Stimulated activated CD4-positive, alpha-beta T cell treated with anti-CD3 and anti-CD28 coated beads, Interleukin-2, amount 100 ng/mL, for 24 hours (primary cell): ENCODE data around the gene NCAPH2.
"Not testable (repeated sequence)": the region's sequence is repeated elsewhere in the genome, so short reads cannot be mapped to it uniquely, and the experiment has no call there.

ENCODE experiments used
- DNase-seq, 2 donors: peaks; one replicate each; pipeline ENCODE4 v3.0.0-alpha.2; 2020

Gene NCAPH2

GRCh38 chr22:50531546-50531961 lies 23.5 kb downstream of the NCAPH2 start:
- peak; percentile 74 to 78 for DNase-seq

GRCh38 chr22:50531962-50532674 lies 24.1 kb downstream of the NCAPH2 start:
- peak in 1 of 2 donors; percentile 50 for DNase-seq

DNA sequence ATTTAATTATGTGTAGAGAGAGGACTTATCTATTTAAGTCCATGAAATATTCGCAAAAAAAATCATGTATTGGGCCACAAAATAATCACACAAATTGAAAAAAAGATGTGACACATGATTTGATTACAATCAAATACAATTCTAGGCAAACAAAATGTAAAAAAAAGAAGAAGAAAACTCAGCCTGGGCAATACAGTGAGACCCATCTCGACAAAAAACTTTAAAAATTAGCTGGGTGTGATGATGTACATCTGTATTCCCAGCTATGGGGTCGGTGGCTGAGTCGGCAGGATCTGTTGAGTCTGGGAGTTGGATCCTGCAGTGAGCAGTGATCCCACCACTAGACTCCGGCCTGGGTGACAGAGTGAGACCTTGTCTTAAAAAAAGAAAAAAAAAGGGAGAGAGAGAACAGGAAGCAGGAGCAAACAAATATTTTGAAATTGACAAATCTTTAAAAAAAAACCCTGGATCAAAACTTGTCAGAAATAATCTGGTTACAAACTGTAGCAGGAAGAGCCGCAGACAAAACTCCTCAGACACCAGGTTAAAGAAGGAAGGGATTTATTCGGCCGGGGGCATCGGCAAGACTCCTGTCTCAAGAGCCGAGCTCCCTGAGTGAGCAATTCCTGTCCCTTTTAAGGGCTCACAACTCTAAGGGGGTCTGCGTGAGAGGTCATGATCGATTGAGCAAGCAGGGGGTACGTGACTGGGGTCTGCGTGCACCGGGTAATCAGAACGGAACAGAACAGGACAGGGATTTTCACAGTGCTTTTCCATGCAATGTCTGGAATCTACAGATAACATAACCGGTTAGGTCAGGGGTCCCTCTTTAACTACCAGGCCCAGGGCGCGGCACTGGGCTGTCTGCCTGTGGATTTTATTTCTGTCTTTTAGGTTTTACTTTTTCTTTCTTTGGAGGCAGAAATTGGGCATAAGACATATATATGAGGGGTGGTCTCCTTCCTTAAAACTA lies 25.1 kb downstream of the NCAPH2 start:
- DNase-seq, result no peak

- not testable (repeated sequence) for DNase-seq
Measured at GRCh38 chr22:50533856-50534711, 26.1 kb downstream of the NCAPH2 start.

DNA sequence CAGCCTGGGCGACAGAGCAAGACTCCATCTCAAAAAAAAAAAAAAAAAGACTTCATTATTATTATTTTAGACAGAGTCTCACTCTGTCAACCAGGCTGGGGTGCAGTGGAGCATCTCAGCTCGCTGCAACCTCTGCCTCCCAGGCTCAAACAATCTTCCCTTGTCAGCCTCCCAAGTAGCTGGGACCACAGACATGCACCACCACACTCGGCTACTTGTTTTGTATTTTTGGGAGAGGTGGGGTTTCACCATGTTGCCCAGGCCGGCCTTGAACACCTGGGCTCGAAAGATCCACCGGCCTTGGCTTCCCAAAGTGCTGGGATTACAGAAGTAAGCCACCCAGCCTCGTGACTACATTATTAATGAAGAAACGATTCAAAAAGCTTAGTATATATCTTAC lies 27.1 kb downstream of the NCAPH2 start:
- DNase-seq, result no peak

- DNase-seq, result no peak
Measured at GRCh38 chr22:50536226-50536625, 28.2 kb downstream of the NCAPH2 start.

DNA sequence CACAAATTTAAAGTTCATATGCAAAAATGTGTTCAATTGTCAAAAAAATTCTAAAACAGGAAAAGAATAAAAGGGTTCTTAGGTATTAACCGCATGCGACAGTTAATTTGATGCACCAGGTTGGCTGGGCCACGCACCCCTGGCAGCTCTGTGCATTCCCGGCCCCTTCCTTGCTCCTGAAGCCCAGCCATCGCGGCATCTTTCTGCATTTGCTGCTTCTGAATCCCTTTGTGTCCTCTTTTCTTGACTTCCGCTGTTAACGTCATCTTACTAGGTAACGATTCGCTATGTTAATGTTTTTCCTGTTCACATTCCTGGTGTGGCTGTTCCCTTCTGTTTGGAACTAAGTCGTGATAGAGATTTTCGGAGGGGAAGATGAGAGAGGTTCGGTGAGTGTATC lies 29.7 kb downstream of the NCAPH2 start:
- DNase-seq, result no peak

GRCh38 chr22:50540381-50540780 lies 32.4 kb downstream of the NCAPH2 start:
- peak in 1 of 2 donors; percentile 16 for DNase-seq

DNA sequence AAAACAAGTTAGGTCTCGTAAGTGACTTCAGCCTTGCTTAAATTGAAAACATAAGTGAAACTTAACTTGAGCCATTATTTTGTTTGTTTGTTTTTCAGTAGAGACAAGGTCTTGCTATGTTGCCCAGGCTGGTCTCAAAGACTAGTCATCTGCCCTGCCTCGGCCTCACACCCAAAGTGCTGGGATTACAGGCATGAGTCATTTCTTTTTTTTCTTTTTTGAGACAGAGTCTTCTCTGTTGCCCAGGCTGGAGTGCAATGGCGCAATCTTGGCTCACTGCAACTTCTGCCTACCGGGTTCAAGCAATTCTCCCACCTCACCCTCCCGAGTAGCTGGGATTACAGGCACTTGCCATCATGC lies 33.6 kb downstream of the NCAPH2 start:
- DNase-seq, result peak; percentile 26 to 36

DNA sequence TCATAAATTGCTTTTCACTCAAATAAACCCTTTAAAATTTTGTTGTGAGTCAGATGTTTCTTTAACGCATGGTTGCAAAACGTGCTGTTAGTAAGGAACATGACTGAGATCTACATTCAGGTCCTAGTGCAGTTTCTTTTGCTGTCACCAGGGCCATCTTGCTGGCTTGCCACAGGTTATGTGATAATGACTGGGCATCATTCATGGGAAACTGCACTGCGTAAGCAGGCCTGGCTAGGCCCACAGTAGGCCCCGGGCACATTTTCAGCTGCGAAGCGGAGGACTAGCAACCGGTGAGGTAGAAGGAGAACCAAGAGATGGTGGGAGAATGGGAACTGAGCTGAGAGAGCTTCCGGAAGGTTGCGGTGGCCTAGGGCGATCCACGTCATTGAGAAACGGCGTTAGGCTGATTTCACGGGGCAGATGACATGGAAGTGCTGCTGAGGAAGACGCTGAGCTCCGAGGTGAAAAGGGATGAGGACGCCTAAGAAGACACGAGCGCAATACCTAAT lies 34.4 kb downstream of the NCAPH2 start:
- peak in 1 of 2 donors; percentile 47 for DNase-seq

- peak; percentile 84 to 89 for DNase-seq
Measured at GRCh38 chr22:50544078-50544745, 36.2 kb downstream of the NCAPH2 start.

DNA sequence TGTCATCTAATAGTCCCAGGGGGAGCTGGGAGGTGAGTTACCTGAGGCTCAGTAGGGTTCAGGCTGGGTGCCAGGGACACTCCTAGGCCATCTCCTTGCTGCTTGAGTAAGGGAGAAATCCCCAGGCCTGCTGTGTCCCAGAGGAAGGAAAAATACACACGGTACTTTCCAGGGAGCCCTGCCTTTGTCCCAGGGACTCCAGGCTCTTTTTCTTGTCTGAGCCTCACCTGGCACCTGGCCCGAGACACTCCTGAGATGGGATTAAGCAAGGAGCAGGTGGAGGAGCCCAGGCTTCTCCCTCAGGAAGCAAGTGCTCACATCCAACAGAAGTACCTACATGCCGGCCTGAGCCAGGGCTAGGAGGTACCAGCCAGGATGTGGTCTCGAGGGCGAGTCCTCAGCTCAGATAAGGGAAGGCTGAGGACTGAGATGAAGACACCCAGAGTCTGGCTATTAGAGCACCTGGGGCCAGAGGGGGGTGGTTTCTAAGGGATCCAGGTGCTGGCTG lies 36.8 kb downstream of the NCAPH2 start:
- DNase-seq, result peak in 1 of 2 donors; percentile 37

DNA sequence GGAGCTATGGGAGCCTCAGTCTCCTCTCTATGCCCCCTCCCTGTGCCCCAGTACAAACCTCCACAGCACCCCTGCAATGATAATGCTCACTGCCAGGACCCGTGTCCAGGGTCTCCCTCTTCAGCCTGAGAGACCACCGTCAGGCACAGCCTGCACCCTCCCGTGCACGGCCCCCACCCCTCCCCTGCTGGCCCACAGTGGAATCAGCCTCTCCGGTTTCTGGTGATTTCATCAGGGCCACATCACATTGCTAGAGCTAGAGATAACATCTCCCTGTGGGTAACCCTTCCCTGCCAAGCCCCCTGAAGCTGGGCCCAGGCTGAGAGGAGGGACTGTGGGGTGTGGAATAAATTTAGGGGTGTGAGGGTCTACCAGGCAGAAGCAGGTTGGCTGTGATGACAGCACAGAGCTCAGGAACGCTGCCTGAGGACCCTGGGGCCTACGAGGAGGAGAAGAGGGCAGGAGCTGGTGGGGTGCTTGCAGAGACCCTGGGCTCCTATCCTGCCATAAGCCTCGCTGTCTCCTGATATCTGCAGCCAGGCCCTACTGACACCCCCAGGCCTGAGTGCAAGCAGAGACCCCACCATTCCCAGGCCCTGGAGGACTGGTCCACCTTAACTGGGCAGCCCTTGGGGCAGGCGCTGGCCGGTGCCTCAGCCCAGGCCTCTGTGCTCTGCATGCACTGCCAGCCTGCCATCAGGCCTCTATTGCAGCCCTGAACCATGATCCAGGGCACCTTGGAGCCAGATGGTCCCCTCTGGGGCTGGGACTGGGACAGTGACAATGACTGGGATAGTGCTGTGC lies 37.7 kb downstream of the NCAPH2 start, which contains the start of gene KLHDC7B:
Gene KLHDC7B (plus strand): TSS at position 378 of the 804 bp plus-strand sequence. CDS start 345 bp downstream, at position 723.
- no peak for DNase-seq

DNA sequence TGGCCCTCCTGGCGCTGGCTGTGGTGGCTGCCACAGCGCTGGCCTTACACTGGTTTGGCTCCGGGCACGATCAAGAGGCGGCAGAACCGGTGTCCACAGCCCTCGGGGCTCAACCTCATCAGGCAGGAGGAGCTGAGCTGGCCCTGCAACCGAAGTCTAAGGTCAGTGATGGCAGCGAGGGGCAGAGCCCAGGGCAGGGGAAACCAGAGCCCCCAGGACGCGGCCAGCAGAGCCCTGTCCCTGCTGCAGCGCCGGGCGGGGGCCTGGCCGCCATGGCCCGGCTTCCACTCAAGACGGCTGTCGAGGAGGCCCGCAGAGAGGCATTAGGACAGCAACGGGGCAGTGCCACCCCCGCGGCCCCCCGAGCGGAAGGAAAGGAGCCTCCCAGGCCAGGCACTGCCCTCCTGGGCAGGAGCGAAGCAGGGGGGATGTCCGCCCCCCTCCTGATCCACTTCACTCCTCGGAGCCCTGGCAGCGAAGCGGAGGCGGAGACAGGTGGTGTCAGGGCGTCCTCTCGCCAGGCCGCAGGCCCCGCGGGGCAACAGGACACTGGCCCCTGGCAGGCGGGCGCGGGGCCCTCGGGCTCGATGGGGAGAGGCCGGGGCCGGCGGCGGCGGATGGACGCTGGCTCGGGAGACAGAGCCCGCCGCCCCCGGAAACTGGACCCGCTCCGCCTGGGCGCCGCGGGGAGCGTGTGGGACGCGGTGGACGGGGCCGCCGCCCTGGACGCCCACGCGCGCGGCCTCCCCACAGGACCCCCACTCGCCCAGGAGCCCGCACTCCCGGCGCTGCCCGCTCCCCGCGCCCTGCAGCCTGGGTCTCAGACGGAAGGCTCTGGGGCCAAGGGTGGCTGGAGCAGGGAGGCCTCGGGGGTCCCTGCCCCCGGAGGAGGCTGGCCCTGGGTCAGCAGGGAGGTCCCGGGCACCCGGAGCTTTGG lies 38.6 kb downstream of the NCAPH2 start:
- no peak for DNase-seq

GRCh38 chr22:50547263-50547985 lies 39.4 kb downstream of the NCAPH2 start:
- no peak for DNase-seq

GRCh38 chr22:50548040-50548920 lies 40.3 kb downstream of the NCAPH2 start:
- DNase-seq, result peak; percentile 63 to 66

- no peak for DNase-seq
Measured at GRCh38 chr22:50548921-50549790, 41.1 kb downstream of the NCAPH2 start.
